NCI-H526 treated with DMSO at 0.1 percent for 48 hours (cell line): ENCODE results near the gene PPP2R5D.
"Not testable (repeated sequence)": the region's sequence is repeated elsewhere in the genome, so short reads cannot be mapped to it uniquely, and the experiment has no call there.

ENCODE experiments used
- DNase-seq: peaks from one replicate; lab custom pipeline; 2025; lab: John Stamatoyannopoulos, UW

The PPP2R5D gene

DNA sequence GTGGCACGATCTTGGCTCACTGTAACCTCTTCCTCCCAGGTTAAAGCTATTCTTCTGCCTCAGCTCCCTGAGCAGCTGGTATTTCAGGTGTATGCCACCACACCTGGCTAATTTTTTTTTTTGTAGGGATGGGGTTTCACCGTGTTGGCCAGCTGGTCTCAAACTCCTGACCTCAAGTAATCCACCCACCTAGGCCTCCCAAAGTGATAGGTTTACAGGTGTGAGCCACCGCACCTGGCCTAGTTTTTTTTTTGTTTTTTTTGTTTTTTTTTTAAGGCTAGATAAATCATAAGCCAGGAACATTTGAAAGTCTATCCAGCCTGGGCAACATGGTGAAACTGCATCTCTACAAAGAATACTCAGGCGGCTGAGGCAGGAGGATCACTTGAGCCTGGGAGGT is 48.0 kb downstream of the PPP2R5D start:
- DNase-seq, result no peak

DNA sequence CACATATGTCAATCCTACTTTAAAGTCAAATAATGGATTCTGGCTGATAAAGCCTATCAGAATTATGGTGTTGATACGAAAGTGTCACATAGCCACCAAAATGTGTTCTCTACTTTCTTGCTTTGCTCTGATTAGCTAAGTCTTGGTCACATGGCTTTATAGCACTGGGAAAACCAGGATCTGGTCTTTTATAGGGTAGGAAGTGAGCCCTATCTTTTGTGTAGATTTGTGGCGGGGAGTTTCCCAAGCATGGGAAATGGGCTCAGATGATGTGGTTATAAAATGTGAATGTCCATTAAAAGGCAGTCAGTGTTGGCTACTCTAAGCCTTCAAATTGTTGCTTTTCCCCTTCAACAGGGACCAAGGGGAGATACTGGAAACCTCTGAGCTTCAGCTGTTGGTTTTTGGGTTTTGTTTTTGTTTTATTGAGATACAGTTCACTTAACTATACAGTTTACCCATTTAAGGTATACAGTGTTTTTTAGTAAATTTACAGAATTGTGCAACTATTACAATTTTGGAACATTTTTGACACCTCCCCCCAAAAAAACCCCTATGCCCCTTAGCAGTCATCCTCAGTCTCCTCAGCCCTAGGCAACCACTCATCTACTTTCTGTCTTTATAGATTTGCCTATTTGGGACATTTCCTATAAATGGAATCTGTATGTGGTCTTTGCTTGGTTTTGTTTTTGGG is 49.3 kb downstream of the PPP2R5D start:
- no peak for DNase-seq

- no peak for DNase-seq
Observed at GRCh38 chr6:43034190-43034525, 49.8 kb downstream of the PPP2R5D start.

GRCh38 chr6:43035495-43036194 is 51.3 kb downstream of the PPP2R5D start:
- no peak for DNase-seq

DNA sequence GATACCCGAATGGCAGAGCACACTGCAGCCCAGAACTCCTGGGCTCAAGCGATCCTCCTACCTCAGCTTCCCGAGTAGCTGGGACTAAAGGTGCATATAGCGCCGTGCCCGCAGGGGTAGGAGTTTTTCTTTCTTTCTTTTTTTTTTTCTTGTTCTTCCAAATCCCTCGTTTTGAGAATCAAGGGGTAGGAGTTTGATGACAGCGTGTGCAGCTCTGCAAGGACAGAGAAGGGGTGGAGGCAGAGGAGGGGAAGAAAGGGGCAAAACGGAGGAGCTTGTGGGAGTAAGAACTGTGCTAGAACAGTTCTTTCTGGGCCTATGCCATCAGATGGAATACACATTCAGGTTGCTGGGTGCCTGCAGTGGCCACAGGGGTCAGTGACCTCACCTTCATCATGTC is 52.3 kb downstream of the PPP2R5D start:
- no peak for DNase-seq

DNA sequence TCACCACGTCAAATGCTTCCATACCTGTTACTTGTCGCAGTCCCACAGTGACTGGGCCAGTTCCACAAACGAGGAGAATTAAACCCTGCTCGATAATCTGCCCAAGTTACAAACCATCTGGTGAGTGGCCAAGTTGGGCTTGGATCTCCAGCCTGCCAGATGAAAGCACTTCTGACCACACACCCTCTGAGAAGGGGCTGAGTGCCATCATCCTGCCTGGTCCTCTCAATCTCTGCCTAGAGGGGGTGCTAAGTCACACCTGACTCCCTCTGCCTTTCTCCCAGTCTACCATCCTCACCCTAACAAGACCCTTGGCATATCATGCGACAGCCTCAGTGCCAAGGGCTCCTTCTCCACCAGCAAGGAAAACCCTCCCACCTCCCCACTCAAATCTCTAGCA is 52.8 kb downstream of the PPP2R5D start:
- no peak for DNase-seq

- no peak for DNase-seq
Observed at GRCh38 chr6:43037706-43038105, 53.3 kb downstream of the PPP2R5D start.

DNA sequence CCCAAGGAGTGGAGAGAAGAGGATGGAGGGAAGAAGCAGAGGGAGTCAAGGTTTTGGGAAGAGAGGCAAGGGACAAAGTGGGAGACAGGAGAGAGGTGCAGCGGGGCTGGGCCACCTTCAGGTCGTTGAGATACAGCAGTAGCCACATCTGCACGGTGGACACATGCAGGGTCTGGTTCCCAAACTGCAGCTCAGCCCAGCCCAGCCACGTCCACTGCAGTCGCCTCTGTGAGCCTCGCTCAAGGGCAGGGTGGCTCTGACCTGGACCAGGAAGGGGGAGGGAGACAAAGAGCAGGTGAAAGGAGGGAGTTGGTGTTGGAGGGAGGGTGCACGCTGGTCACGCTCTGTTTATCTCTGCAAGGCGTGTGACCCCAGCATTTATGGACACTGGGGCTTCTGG is 54.4 kb downstream of the PPP2R5D start:
- no peak for DNase-seq

DNA sequence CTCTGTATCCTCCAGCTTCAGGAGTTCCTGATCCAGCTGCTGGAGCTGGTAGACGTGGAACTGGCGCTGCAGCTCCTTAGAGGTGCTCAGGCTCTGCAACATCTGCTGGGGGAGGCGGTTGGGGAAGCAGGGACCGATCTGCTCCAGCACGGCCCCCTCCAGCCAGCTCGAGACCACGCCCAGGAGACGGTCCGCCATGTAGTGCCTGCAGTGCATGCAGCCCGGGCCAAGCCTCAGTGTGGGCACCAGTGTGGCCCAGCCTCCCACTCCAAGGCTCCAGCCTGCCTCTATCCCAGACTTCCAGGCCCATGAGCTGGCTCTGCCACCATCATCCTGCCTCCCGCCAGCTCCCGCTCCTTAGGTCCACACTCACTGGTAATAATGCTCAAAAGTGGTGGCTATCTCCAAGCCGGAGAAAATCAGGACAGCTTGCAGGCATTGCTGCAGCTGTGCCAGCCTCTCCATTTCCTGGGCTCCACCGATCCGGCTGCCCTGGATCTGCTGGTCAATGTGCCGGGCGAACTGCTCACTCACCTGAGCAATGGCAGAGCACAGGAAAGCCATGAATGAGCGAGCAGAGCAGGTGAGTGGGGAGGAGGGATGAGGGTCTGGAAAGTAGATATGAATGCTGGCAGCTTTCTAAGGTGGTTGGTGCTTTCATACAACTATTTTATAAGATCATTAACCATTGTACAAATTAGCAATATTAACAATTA is 56.3 kb downstream of the PPP2R5D start:
- no peak for DNase-seq

- DNase-seq, result not testable (repeated sequence)
Observed at GRCh38 chr6:43041475-43041874, 57.1 kb downstream of the PPP2R5D start.

DNA sequence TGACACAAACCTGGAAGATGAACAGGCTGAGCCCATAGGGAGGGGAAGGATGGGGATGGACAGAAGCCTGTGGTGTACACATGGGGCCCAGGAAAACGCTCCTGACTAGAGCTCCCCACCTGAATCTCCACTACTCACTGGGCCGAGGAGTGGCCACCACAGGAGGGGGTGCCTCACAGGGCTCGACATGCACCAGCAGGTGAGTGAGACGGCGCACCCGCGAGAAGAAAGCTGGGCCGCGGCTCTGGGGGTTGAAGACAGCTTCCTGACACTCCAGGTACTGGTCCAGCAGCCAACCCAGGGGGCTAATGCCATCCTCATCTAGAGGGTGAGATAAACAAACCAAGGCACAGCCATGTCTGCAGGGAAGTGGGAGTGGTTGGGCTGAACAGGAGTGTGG is 58.9 kb downstream of the PPP2R5D start:
- no peak for DNase-seq

- no peak for DNase-seq
Observed at GRCh38 chr6:43045371-43045930, 61.1 kb downstream of the PPP2R5D start.

- no peak for DNase-seq
Observed at GRCh38 chr6:43047998-43048397, 63.6 kb downstream of the PPP2R5D start.

DNA sequence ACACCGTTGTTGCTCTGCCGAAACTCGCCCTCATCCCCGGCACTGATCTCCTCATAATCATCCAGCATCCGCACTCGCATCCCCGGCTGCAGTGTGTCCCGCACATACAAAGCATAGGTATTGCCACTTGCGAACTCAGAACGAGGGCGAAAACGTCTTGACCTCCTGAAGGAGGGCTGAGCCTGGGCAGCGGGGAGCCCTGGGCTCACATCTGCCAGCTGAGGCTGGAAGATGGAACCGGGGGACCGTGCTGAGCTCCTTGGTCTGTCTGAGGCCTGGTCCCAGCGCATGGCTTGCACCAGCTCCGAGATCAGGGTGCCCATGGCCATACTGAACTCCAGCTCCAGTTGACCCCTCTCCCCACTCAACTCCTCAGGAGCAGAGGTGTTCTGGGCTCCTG is 66.6 kb downstream of the PPP2R5D start:
- DNase-seq, result no peak

DNA sequence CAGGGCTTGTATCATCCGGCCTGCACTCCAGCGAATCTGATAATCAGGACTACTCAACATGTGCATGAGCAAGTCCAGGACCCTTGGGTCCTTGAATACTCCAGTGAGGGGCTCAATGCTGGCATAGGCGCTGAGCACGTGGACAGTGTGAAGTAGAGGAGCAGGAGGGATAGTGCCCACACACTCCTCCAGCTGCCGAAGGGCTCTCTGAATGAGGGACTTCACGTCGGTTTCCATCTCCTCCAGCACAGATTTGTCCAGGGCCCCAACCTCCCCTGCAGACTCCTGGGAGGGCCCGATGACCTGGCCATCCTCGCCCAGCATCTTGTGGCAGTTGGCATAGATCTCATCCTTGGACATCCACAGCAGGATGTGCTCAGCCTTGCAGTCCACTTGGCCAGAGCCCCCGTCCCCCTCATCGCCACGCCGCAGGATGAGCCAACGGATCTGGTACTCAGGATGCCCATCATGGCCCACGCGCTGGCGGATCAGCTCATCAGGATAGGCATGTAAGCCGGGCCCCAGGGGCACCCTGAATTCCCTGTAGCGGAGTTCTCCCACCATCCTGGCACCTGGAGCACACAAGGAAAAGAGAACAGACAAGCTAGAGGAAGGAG is 68.0 kb downstream of the PPP2R5D start:
- no peak for DNase-seq

DNA sequence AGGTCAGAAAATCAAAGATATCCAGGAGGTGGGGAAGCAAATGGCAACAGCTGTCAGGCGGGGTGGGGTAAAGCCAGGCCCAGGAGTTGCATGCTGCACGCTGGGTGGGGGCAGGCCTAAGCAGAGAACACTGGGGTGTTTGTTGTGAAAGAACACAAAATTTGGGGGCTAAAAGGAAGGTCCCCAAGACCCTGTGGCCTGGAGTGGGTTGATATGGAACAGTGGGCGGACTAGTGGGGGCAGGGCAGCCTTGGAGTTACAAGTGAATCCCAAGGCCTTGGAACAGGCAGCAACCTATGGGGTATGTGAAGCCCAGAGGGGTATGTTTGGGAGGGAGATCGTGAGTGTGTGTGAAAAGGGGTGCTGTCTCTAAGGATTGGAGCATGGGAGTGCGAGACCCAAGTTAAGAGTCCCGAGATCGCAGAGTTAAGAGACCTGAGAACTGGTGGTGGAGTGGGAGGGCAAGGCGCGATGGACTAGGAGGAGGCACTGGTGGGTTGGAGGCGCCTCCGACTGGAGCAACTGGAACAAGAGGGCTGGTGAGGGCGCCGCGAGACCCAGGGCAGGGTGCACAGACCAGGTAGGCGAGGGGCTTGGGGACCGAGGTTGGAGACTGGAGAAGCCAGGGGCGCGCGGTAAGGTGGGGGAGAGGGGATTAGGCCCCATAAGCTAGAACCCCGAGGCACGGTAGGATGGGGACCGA is 68.6 kb downstream of the PPP2R5D start:
- no peak for DNase-seq

DNA sequence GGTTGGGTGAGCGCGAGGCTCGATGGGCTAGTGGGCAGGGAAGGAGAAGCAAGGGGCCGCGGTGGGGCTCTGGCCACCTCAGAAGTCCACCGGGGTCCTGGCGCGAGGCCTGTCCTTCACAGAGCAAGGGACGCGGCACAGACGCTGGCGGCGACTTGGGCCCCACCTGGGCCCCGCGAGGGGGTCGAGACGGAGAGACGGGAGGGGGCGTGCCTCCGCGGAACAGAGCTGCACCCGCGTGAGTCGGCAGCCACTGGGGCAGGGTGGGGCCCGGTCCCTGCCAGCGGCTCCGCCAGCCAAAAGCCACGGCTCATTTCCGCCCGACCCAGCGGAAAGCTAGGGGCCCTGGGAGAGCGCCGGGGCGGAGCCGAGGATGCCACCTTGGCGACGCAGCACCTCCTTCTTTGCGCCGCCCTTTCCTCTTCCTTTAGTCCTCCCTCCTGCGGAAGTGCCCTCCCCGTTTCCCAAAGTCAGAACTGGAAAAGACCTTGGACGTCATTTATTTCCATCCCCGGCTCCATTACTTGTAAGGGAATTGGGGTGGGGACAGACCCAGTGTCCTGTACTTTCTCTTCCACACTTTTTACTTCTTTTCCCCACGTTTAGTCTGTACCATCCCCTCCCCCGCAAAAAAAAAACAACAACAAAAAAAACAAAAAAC is 69.3 kb downstream of the PPP2R5D start, which contains the start of gene CUL7:
Gene CUL7 (minus strand): TSS at position 307 of the 661 bp plus-strand sequence. CDS start 1,063 bp downstream, outside the sequence.
- peak; percentile 83 for DNase-seq

DNA sequence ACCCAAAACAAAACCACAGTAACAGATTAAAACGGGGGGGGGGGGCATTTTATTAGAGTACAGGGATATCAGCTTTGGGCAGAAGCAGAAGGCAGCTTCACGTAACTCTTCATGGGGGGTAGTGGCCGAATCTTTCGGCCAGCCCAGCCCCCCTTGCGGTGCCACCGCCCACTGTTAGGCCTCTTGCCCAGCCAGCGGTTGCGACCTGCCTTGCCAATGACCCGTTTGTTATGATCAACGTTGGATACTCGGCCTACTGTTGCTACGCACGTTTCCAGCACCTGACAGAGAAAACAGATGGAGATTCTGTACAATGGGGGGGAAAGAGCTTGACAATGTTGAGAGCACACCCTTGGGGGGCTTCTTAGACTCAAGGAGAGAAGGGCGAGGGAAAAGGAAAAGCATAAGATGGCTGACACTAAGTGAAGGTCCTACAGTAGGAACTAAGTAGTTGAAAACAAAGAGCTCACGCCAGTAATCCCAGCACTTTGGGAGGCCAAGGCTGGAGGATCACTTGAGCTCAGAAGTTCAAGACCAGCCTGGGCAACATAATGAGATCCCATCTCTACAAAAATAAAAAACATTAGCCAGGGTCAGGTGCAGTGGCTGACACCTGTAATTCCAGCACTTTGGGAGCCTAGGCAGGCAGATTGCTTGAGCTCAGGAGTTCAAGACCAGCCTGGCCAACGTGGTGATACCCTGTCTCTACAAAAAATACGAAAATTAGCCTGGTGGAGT is 70.0 kb downstream of the PPP2R5D start:
- no peak for DNase-seq

- DNase-seq, result no peak
Observed at GRCh38 chr6:43055966-43056365, 71.6 kb downstream of the PPP2R5D start.

DNA sequence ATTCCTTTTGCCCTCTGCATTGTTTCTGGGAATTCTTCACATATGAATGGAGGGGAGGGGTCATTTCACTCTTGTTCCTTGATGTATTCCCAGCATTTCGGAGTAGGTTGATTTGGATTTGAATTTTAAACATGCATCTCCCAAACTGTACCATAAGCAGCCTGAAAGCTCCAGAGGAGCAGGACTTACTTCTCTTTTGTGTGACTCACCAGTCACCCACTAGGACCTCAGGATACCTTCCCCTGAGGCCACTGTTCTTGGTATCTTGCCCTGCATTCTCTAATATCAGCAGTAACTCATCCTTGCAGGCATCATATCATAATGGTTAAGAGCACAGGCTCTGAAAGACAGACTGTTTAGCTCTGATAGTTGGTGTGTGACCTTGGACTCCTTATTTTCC is 74.2 kb downstream of the PPP2R5D start:
- DNase-seq, result no peak
